GM10847 (cell line): ENCODE data around the gene RHBDF2.

ENCODE experiments used
- POLR2A ChIP-seq: IDR thresholded peaks from 2 replicates; pipeline ENCODE4 v1.6.1; 2011; ENCODE audit not compliant: insufficient read length; ENCODE audit errors: extremely low read depth

Gene RHBDF2

DNA sequence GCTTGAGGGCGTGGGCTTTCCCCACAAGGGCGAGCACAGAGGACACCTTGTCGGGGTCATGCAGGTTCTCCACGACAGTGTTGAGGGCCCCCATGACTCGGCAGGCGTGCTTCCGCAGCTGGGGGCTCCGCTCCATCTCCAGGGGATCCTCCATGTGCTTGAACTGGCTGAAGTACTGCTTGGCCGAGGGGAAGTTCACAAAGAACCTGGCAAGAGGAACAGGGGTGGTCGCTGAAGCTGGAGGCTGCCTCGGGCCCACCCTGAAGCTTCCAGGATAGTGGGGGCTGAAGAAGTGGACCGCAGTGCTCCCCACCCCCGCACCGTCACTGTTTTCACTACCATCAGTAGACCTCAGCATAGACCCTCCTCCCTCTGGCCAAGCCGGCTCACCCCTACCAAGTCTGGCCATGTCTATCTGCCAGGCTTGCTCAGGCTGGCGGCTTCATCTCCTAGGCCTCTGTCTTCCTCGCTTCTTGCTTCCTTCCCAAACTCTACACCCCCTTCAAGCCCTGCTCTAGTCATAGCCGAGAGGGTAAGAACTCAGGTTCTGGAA, 30.3 kb upstream of the RHBDF2 start:
- TF ChIP-seq POLR2A: no peak

- TF ChIP-seq POLR2A: no peak
Measured at GRCh38 chr17:76530811-76531485, 29.7 kb upstream of the RHBDF2 start.

DNA sequence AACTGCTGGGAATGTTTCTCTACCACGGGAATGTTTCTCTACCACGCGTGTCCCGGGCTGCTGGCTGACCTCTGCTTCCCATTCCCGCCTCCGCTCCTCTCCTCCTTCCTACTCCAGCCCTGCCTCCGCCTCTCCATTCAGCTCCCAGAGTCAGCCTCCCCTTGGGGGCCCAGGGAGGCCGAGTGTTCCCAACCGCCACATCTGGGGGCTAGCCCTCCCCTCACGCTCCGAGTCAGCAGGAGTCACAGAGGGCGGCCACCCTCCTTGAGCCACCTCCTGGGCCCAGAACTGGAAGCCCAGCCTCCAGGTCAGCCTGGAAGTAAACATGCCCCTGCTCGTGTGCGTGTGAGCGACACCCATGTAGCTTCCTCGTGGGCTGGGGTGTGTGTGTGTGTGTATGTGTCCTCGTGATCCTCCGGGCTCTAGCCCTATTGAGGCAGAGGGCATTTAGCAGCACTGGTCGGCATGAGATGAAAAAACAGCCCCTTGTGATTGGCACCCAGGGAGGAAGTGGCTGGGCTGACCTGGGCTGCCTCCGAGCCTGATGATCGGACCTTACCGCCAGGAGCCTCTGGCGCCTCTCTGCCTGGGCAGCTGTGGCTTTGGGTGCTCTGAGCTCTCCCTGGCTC, 29.0 kb upstream of the RHBDF2 start:
- no peak for TF ChIP-seq POLR2A

DNA sequence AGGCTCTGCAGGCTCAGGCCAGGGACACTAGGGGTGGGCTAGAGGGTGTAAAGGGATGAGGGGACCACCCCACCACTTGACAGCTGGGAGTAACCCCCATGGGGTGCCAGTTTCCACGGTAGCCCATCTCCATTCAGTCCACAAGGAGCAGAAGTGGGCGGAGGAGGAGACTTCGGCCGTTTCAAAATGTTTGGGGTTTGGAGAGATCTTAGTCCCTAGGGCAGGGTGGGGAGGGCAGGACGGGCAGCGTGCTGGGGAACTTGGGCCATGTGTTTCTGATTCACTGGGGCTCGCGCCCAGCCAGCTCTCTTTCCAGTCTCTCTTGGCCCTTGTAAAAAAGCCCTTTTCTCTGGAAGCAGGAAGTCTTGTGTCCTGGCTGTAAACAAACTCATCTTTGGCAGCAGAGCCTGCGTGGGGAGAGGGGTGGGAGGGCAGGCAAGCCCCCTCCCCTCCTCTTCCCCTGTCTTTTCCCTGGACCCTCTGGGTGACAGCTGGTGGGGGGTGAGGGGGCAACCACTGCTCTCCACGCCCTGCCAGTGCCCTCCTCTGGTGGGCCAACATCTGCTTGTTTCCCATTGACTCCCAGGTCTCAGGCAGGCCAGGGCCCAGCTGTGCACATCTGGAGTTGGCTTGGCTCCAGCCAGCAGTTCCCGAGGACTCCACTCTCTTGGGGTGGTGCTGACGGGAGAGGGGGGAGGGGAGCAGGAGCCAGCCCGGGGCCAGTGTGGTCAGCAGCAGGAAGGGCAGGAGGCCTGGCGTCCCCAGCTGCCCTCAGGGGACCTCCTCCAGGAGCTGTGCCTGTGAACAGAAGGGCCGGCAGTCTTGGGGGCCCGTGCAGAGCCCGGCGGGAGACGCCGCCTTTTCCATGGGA, 28.2 kb upstream of the RHBDF2 start:
- no peak for TF ChIP-seq POLR2A

- no peak for TF ChIP-seq POLR2A
Measured at GRCh38 chr17:76528528-76529223, 27.5 kb upstream of the RHBDF2 start.

DNA sequence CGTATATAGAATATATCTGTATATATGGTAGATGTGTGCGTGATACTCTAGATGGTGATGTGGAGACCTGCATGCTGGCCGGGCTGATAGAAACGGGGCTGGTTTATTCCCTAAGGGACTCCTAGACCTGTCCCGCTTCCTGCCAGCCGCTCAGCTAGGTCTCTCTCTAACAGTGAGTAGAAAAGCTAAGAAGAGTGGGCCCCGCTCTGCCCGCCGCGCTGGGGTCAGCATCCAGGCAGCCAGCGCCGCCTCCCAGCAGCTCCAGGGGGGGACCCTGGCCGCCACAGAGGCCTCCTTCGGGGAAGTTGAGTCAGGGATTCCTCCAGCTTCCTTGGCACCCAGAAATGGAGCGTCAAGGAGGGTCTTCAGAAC, 26.9 kb upstream of the RHBDF2 start:
- no peak for TF ChIP-seq POLR2A

DNA sequence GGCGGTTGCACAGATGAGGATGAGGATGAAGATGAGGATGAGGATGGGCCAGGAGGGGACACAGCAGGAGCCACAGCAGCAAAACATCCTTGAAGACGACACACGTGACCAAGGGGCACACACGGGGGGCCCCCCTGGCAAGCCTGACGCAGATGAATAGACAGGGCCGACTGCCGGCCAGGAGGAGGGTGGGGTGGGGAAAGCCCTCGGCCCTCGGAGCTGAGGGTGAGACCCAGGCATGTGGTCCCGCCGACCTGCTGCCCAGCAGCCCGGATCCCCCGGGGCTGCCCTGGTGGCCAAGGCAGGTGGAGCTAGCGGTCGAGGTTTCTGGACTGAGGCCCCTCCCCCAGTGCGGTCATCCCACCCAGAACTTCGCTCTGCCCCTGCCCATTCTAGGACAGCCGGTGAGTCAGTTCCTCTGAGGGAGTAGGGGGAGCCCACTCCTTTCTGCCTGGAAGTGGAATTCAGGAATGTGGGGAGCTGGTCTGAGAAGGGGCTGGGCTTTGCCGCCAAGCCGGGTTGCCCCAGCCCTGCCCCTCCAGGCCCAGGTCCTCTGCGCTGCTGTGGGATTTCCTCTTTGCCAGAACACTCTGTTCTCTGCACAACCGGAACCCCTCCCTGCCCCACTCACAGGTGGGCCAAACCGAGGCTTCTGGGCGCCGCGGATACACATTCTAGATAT, 26.3 kb upstream of the RHBDF2 start:
- TF ChIP-seq POLR2A: no peak

DNA sequence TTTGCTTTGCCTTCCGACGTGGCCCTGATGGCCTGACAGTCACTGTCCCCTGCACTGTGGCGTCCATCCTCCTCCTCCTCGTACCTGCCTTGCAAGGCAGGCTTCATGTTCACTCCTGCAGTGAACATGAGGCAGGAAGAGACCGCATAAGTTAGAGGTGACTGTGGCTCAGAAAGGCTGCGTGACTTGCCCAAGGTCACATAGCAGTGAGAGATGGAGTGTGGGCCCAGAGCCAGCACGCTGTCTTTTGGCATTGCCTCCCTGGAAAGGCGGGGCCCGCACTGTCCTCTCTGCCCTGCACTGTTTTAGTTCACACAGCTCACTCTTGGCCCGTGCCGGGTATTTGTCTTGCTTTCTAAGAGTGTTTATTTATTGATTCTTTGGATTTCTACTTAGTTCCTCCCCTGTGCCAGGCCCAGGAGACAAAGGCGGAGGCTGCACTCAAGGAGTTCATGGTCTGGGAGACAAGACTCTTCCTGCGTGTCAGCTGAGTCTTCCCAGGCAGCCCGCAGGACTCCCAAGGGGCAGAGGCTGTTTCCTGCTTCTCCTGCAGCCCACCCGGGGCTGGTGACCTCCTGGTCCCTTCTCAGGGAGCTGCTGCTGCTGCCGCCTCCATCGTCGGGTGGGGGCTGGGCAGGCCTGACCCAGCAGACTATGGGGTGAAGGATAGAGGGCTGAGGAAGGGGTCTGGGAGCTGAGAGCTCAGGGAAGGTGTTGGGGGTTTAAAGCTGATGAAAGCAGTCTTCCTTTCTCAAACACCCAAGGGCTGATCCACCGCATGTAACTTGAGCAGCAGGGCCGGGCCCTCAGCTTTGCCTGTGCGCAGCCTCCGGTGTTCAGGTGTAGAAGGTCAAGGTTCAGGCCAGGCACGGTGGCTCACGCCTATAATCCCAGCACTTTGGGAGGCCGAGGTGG, 23.6 kb upstream of the RHBDF2 start:
- TF ChIP-seq POLR2A: no peak

GRCh38 chr17:76523084-76524037, 22.1 kb upstream of the RHBDF2 start:
- no peak for TF ChIP-seq POLR2A

DNA sequence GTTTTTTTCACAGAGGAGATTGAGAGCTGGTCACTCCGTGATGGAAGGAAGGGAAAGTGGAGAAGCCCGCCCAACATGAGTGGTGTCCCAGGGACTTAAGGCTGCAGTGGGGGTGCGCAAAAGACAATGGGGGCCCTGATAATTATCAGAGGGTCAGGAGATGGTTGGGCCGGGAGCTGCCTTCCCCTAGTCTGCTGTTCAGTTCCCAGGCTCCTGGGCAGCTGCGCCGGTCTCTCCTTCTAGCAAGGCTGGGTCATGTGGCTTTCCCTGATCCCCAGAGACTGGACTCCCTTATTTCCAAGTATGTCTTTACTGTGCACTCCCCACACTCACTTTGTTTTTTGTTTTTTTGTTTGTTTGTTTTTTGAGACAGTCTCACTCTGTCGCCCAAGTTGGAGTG, 20.0 kb upstream of the RHBDF2 start:
- TF ChIP-seq POLR2A: no peak

- TF ChIP-seq POLR2A: no peak
Measured at GRCh38 chr17:76519048-76519966, 18.1 kb upstream of the RHBDF2 start.

DNA sequence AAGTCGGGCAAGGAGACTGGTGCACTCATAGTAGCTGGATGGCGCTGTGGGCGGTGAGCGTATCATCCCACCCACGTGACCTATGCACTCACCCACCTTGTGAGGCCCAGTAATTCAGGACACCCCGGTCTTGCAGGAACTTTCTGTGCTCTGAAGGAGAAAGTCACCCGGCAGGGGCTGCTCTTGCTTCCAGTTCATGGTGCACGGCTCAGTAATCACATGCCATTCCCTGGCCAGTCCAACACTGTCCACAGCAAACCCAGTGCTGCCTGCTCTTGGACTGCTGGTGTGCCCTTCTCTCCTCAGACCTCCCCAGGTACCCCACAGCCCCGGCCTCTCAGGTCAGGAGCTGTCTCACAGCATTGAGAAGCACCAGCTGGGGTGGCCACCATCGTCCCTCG, 16.4 kb upstream of the RHBDF2 start:
- TF ChIP-seq POLR2A: no peak
